Measurements from ENCODE around the gene ATF6. TPM values are rescaled to one million over a fixed set of nuclear protein-coding genes. Genes with fewer than 3 reads are reported as not detected.

ATF6 gene
- total RNA-seq, 1 donor from 2014 or later, result 25.3 TPM

DNA sequence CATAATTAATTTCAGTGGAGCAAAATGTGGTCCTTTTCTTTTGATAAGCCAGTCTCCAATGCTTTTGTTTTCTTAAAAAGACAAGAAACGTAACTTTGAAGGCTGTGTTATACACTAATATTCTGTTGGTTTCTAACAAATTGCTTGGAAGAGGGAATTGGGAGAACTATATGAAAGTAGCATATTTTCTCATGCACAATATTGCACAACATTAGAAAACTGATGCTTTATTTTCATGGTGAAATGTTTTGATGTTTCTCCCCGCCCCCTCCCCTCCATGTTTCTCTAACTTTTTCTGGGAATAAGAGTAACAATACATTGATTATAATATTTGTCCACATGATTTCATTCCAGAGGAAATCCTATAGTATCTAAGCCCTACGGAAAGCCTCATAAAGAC lies 142.1 kb downstream of the ATF6 start:
- Histone ChIP-seq H3K4me3 (ENCODE audit: low read depth, low read length) (no peak overlapping the region), H3K27me3 (ENCODE audit: control insufficient read depth, insufficient read depth, low read length) (no peaks in the 10 kb centered on the region), H3K36me3 (ENCODE audit: control insufficient read depth, insufficient read depth, low read length) (no peaks in the 10 kb centered on the region)
- FAIRE-seq (no peak), DNase-seq (ENCODE audit: low read depth) (no peak)
- TF ChIP-seq, protein P1, sequence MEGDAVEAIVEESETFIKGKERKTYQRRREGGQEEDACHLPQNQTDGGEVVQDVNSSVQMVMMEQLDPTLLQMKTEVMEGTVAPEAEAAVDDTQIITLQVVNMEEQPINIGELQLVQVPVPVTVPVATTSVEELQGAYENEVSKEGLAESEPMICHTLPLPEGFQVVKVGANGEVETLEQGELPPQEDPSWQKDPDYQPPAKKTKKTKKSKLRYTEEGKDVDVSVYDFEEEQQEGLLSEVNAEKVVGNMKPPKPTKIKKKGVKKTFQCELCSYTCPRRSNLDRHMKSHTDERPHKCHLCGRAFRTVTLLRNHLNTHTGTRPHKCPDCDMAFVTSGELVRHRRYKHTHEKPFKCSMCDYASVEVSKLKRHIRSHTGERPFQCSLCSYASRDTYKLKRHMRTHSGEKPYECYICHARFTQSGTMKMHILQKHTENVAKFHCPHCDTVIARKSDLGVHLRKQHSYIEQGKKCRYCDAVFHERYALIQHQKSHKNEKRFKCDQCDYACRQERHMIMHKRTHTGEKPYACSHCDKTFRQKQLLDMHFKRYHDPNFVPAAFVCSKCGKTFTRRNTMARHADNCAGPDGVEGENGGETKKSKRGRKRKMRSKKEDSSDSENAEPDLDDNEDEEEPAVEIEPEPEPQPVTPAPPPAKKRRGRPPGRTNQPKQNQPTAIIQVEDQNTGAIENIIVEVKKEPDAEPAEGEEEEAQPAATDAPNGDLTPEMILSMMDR (IDR thresholded peaks at IDR 0.05; ENCODE audit: insufficient read depth, low read length, severe bottlenecking), result no peak

DNA sequence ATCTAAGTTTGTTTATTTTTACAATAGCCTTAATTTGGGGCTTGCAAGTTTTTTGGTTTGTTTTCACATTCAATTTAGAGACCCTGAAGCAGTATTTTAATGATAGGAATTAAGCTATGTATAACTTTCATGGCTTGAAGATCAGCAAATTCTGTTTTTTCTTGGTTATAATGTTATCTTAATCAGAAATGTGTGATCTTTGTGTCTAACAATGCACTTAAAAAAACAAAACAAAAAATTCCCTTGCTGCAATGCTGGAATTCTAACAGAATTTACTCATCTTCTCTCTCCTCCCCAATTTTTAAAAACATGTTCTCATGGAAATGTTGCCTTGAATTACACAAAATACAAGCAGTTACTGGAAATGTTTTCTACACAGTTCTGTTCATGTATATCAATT lies 144.5 kb downstream of the ATF6 start:
- no peak overlapping the region for H3K4me3 ChIP-seq (ENCODE audit: low read depth, low read length)
- TF ChIP-seq, protein P1 (IDR thresholded peaks at IDR 0.05; ENCODE audit: insufficient read depth, low read length, severe bottlenecking), result no peak
- FAIRE-seq, result no peak

DNA sequence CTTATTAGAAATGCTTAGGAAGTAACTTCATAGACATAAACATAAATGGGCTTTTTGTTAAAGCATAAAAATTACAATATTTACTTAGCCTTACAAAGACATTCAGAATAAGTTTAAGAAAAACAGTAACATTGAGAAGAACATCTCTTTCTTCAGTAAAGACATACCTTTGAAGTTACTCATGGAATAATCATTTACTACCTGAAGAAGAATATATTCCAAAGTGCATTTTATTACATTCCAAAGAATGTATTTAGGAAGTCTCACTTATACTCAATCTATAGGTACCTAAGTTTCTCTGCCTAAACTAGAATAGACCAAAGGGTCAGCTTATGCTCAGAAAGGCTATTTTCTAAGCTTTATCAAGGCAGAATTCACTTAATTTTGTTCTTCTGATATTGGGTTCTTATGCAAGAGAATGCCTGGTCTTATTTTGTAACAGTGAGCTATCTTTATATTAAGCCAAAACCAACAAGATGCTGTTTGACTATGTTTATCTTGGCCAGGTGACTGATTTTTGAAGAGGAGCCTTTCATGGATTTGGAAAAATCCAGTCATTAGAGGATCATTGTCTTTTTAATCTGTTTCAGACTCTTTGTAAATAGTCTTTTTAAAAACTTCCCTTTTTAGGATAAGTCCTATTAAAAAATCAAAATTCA lies 147.5 kb downstream of the ATF6 start:
- FAIRE-seq (no peak), DNase-seq (ENCODE audit: low read depth) (no peak)
- no peaks in the 10 kb centered on the region for H3K36me3 ChIP-seq (ENCODE audit: control insufficient read depth, insufficient read depth, low read length)
- TF ChIP-seq, protein P1 (IDR thresholded peaks at IDR 0.05; ENCODE audit: insufficient read depth, low read length, severe bottlenecking), result no peak
- no peak overlapping the region for H3K4me3 ChIP-seq (ENCODE audit: low read depth, low read length)
- no peaks in the 10 kb centered on the region for H3K27me3 ChIP-seq (ENCODE audit: control insufficient read depth, insufficient read depth, low read length)

More for the DNA sequence above, 144.5 kb downstream of the ATF6 start:
- Histone ChIP-seq H3K27me3 (ENCODE audit: control insufficient read depth, insufficient read depth, low read length) (no peaks in the 10 kb centered on the region), H3K36me3 (ENCODE audit: control insufficient read depth, insufficient read depth, low read length) (no peaks in the 10 kb centered on the region)
- no peak for DNase-seq (ENCODE audit: low read depth)

DNA sequence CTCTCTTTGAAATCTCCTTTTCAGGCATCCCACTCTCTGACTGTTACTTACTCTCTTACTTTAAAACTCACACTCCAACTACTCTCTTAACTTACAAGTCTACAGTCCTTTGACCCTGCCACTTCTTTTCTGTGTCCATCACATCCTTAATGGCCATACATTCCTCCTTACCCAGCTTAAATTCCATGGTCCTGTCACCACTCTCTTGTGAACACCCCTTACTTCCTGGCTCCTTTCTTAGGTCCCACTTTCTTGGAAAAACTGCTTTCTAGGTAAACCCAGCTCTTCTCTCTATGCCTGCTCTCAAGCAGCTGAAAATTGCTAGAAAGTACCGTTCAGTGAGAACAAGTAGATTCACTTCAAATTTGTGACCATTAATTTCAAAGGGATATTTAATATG lies 148.5 kb downstream of the ATF6 start:
- Histone ChIP-seq H3K36me3 (ENCODE audit: control insufficient read depth, insufficient read depth, low read length) (no peaks in the 10 kb centered on the region), H3K27me3 (ENCODE audit: control insufficient read depth, insufficient read depth, low read length) (no peaks in the 10 kb centered on the region), H3K4me3 (ENCODE audit: low read depth, low read length) (no peak overlapping the region)
- FAIRE-seq, result no peak
- no peak for DNase-seq (ENCODE audit: low read depth)
- TF ChIP-seq, protein P1 (IDR thresholded peaks at IDR 0.05; ENCODE audit: insufficient read depth, low read length, severe bottlenecking), result no peak

DNA sequence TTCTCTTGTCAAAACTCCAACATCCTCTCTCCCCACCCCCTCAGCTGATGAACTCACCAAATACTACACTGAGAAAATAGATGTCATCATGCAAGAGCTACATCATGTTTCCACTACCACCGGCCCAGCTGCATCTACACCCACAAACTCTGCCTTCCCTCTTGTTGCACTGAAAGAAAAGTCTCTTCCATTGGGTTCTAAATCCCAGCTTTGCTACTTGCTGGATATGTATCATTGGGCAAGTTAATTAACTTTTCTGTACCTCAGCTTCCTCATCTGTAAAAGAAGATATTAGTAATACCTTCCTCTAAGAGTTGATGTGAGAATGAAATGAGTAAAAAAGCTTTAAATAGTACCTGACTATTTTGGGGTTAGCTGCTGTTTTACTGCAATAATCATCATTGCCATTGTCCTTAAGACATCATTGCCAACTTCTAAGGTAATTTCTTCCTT lies 149.0 kb downstream of the ATF6 start:
- H3K27me3 ChIP-seq (ENCODE audit: control insufficient read depth, insufficient read depth, low read length), result no peaks in the 10 kb centered on the region
- H3K36me3 ChIP-seq (ENCODE audit: control insufficient read depth, insufficient read depth, low read length), result no peaks in the 10 kb centered on the region
- DNase-seq (ENCODE audit: low read depth) (no peak), FAIRE-seq (no peak)
- TF ChIP-seq, protein P1 (IDR thresholded peaks at IDR 0.05; ENCODE audit: insufficient read depth, low read length, severe bottlenecking), result no peak
- no peak overlapping the region for H3K4me3 ChIP-seq (ENCODE audit: low read depth, low read length)

DNA sequence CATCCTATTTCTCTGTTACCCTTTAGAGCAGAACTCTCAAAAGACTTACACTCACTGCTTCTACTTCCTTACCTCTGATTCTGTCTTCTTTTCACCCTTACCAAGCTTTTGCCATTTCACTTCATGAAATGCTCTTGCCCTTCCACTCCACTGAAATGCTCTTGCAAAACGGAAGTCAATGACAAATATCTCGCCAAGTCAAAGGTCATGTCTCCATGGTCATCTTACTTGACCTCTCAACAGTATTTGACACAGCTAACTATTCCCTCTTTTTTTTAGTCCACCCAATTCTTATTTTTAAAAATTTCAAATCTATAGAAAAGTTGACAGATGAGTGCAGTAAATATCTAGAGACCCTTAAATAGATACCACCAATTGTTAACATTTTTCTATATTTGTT lies 149.9 kb downstream of the ATF6 start:
- Histone ChIP-seq H3K27me3 (ENCODE audit: control insufficient read depth, insufficient read depth, low read length) (no peaks in the 10 kb centered on the region), H3K4me3 (ENCODE audit: low read depth, low read length) (no peak overlapping the region), H3K36me3 (ENCODE audit: control insufficient read depth, insufficient read depth, low read length) (no peaks in the 10 kb centered on the region)
- DNase-seq (ENCODE audit: low read depth) (no peak), FAIRE-seq (no peak)
- TF ChIP-seq, protein P1 (IDR thresholded peaks at IDR 0.05; ENCODE audit: insufficient read depth, low read length, severe bottlenecking), result no peak
